SK-N-SH (cell line): Measurements from ENCODE around the gene CDH12. TPM values are rescaled to one million over a fixed set of nuclear protein-coding genes. Genes with fewer than 3 reads are reported as not detected.

Experiments used
- CTCF ChIA-PET: fragments of 300-600, 350-600 bp; formaldehyde crosslinking; extraction: SDS; loops from one replicate; lab custom pipeline; 2021; lab: Yijun Ruan, JAX
- POLR2A ChIA-PET: fragments of 350-600 bp; sonication (Branson Sonifier 250); formaldehyde crosslinking; extraction: SDS; loops from one replicate; lab custom pipeline; 2020; ENCODE audit warnings: antibody characterized with exemption, inconsistent platforms; lab: Yijun Ruan, JAX
- DNase-seq: peaks from one replicate; pipeline ENCODE4 v3.0.0; 2012
- H2AFZ ChIP-seq: fragments of 200-600 bp; sonication (generic); 2 replicates; pipeline ENCODE4 v1.8.1; 2016; ENCODE audit warnings: antibody characterized with exemption, mild to moderate bottlenecking, low read depth
- H3F3A ChIP-seq: fragments of 200-600 bp; sonication (generic); replicated peaks from 2 replicates; pipeline ENCODE3; 2016; ENCODE audit warnings: antibody characterized with exemption, mild to moderate bottlenecking; ENCODE audit not compliant: insufficient read depth
- H3K27ac ChIP-seq, 2 experiments: fragments of 200-500 bp in 1 of 2; fragments of 200-600 bp in 1 of 2; sonication (Bioruptor generic) in 1 of 2; sonication (generic), shearing (Covaris generic) in 1 of 2; 2 replicates each; pipeline versions ENCODE4 v1.5.1 to v1.6.1; 2014 to 2016; ENCODE audit warnings: low read depth in 2 of 2, inconsistent platforms in 1 of 2, low read length in 1 of 2, mild to moderate bottlenecking in 1 of 2, mixed read lengths in 1 of 2
- H3K27me3 ChIP-seq: fragments of 200-600 bp; sonication (generic), shearing (Covaris generic); 2 replicates; pipeline ENCODE4 v1.6.1; 2016; ENCODE audit warnings: mixed run types; ENCODE audit not compliant: insufficient read depth
- H3K36me3 ChIP-seq, 2 experiments: fragments of 200-500 bp in 1 of 2; fragments of 200-600 bp in 1 of 2; sonication (Bioruptor generic) in 1 of 2; sonication (generic) in 1 of 2; replicated peaks in 1 of 2; 2 replicates each; pipeline versions ENCODE3 to v1.5.1; 2014 to 2016; ENCODE audit warnings: low read length in 1 of 2, mild to moderate bottlenecking in 1 of 2; ENCODE audit not compliant: insufficient read depth in 2 of 2, control insufficient read depth in 1 of 2
- H3K4me1 ChIP-seq, 2 experiments: fragments of 200-500 bp in 1 of 2; fragments of 200-600 bp in 1 of 2; sonication (Bioruptor generic) in 1 of 2; sonication (generic), shearing (Covaris generic) in 1 of 2; 2 replicates each; pipeline versions ENCODE4 v1.5.1 to v1.6.1; 2014 to 2016; ENCODE audit warnings: low read depth in 1 of 2, low read length in 1 of 2, mixed run types in 1 of 2; ENCODE audit not compliant: insufficient read depth in 2 of 2, control insufficient read depth in 1 of 2
- H3K4me2 ChIP-seq: fragments of 200-600 bp; sonication (generic), shearing (Covaris generic); 2 replicates; pipeline ENCODE4 v1.6.1; 2017; ENCODE audit warnings: mixed run types
- H3K4me3 ChIP-seq, 2 experiments: fragments of 200-500 bp in 1 of 2; fragments of 200-600 bp in 1 of 2; sonication (Bioruptor generic) in 1 of 2; sonication (generic), shearing (Covaris generic) in 1 of 2; 2 replicates each; pipeline versions ENCODE4 v1.5.1 to v1.8.1; 2014 to 2016; ENCODE audit warnings: low read depth in 2 of 2, inconsistent platforms in 1 of 2, low read length in 1 of 2, mild to moderate bottlenecking in 1 of 2, mixed read lengths in 1 of 2, moderate library complexity in 1 of 2
- H3K79me2 ChIP-seq: fragments of 200-600 bp; sonication (generic); 2 replicates; pipeline ENCODE4 v1.8.1; 2017; ENCODE audit warnings: mild to moderate bottlenecking; ENCODE audit not compliant: insufficient read depth
- H3K9ac ChIP-seq: fragments of 200-600 bp; sonication (generic); 2 replicates; pipeline ENCODE4 v1.6.1; 2017; ENCODE audit warnings: mixed run types
- H3K9me2 ChIP-seq: fragments of 200-600 bp; sonication (generic); 2 replicates; pipeline ENCODE4 v1.6.1; 2017; ENCODE audit warnings: mixed run types
- H3K9me3 ChIP-seq: fragments of 200-600 bp; sonication (generic); 2 replicates; pipeline ENCODE4 v1.6.1; 2017; ENCODE audit warnings: mixed run types, mild to moderate bottlenecking, moderate library complexity
- H4K20me1 ChIP-seq: fragments of 200-600 bp; sonication (generic); 2 replicates; pipeline ENCODE4 v1.6.1; 2017; ENCODE audit warnings: mild to moderate bottlenecking, mixed run types; ENCODE audit not compliant: insufficient read depth
- ELF1 ChIP-seq: IDR thresholded peaks from 2 replicates; pipeline ENCODE4 v1.4.0; 2012
- FOXJ3 ChIP-seq: sonication (generic); formaldehyde crosslinking; IDR thresholded peaks from 2 replicates; pipeline ENCODE4 v1.5.1; 2020; ENCODE audit warnings: mild to moderate bottlenecking, missing genetic modification reagents
- FOXM1 ChIP-seq: IDR thresholded peaks from 2 replicates; pipeline ENCODE4 v1.4.0; 2012; ENCODE audit warnings: low read depth, mild to moderate bottlenecking
- GABPA ChIP-seq: IDR thresholded peaks from 2 replicates; pipeline ENCODE4 v1.4.0; 2012; ENCODE audit warnings: low read depth, mild to moderate bottlenecking
- IRF3 ChIP-seq: fragments of 150-350 bp; IDR thresholded peaks from 2 replicates; pipeline ENCODE4 v1.6.1; 2016; ENCODE audit warnings: mild to moderate bottlenecking, low read depth, low read length
- MEF2A ChIP-seq: IDR thresholded peaks from 2 replicates; pipeline ENCODE4 v1.4.0; 2012; ENCODE audit warnings: low read depth, borderline replicate concordance
- MXI1 ChIP-seq: IDR thresholded peaks from 2 replicates; pipeline ENCODE4 v1.6.1; 2012; ENCODE audit warnings: mild to moderate bottlenecking, low read depth, low read length, improper control_type of control experiment
- RAD21 ChIP-seq: IDR thresholded peaks from 2 replicates; pipeline ENCODE4 v1.6.1; 2012; ENCODE audit warnings: mild to moderate bottlenecking, low read length
- RCOR1 ChIP-seq: fragments of 150-350 bp; IDR thresholded peaks from 2 replicates; pipeline ENCODE4 v1.6.1; 2017; ENCODE audit warnings: antibody characterized with exemption, low read length
- RFX5 ChIP-seq: IDR thresholded peaks from 2 replicates; pipeline ENCODE4 v1.6.1; 2012; ENCODE audit warnings: mild to moderate bottlenecking, improper control_type of control experiment, low read length
- RXRA ChIP-seq: IDR thresholded peaks from 2 replicates; pipeline ENCODE4 v1.4.0; 2012; ENCODE audit warnings: low read depth, mild to moderate bottlenecking, borderline replicate concordance
- SIN3A ChIP-seq: IDR thresholded peaks from 2 replicates; pipeline ENCODE4 v1.6.1; 2012; ENCODE audit warnings: low read depth, mild to moderate bottlenecking, low read length, moderate library complexity, borderline replicate concordance
- SMC3 ChIP-seq: IDR thresholded peaks from 2 replicates; pipeline ENCODE4 v1.6.1; 2012; ENCODE audit warnings: low read depth, low read length, improper control_type of control experiment
- TAF1 ChIP-seq: IDR thresholded peaks from 2 replicates; pipeline ENCODE4 v1.6.1; 2012; ENCODE audit warnings: low read depth, mild to moderate bottlenecking, low read length, moderate library complexity, borderline replicate concordance
- TCF12 ChIP-seq: IDR thresholded peaks from 2 replicates; pipeline ENCODE4 v1.4.0; 2012
- USF1 ChIP-seq: IDR thresholded peaks from 2 replicates; pipeline ENCODE4 v1.4.0; 2012; ENCODE audit warnings: low read depth, borderline replicate concordance
- YY1 ChIP-seq: IDR thresholded peaks from 2 replicates; pipeline ENCODE4 v1.4.0; 2012; ENCODE audit warnings: low read depth, mild to moderate bottlenecking
- ZBTB33 ChIP-seq: IDR thresholded peaks from 2 replicates; pipeline ENCODE4 v1.4.0; 2012; ENCODE audit warnings: low read depth, borderline replicate concordance
- WGBS: methylation state at CpG from one replicate; pipeline ENCODE4 v1.1.6; 2017; ENCODE audit warnings: low lambda C conversion rate; 5-methylcytosine and 5-hydroxymethylcytosine counted together
- polyA plus RNA-seq, 3 experiments: library from polyadenylated mRNA; depleted of rRNA; stranded (reverse); fragments of >200 nt; gene quantifications; 2 replicates each; pipeline ENCODE4 v1.2.3, GENCODE V29; 2012

The CDH12 gene
- polyA plus RNA-seq, 1 of the 3 experiments (the other 2 are of a cell fraction) = not detected

- DNase-seq = no peak
- Histone ChIP-seq H2AFZ (no peak overlapping the region), H3K27ac (no peak overlapping the region), H3K9me3 (no peaks in the 10 kb centered on the region), H3K4me2 (no peak overlapping the region), H4K20me1 (no peaks in the 10 kb centered on the region), H3K27me3 (no peaks in the 10 kb centered on the region), H3K79me2 (no peaks in the 10 kb centered on the region), H3K4me1 (no peaks in the 10 kb centered on the region), H3K4me3 (no peak overlapping the region), H3K9ac (no peak overlapping the region), H3K36me3 (no peaks in the 10 kb centered on the region), H3K9me2 (no peaks in the 10 kb centered on the region), H3F3A (no peaks in the 10 kb centered on the region)
- 0% methylated on average over 1 of the region's 1 CpG for WGBS
- ChIA-PET POLR2A (no interaction called here), CTCF (no interaction called here)
- TF ChIP-seq RCOR1 (no peak), RXRA (no peak), FOXJ3 (CRISPR knock-in tag) (no peak), SIN3A (no peak), MXI1 (no peak), YY1 (no peak), ZBTB33 (no peak), USF1 (no peak), TAF1 (no peak), IRF3 (no peak), RAD21 (no peak), GABPA (no peak), FOXM1 (no peak), SMC3 (no peak), MEF2A (no peak), ELF1 (no peak), RFX5 (no peak), TCF12 (no peak)
Observed at GRCh38 chr5:22372826-22373660, 480.1 kb downstream of the CDH12 start.
